GM19193 (cell line): ENCODE data around the gene BRI3.

Experiments used
- POLR2A ChIP-seq: IDR thresholded peaks from 4 replicates; pipeline ENCODE4 v1.6.1; 2011; ENCODE audit not compliant: insufficient read depth, insufficient read length; ENCODE audit errors: extremely low read depth

The BRI3 gene

DNA sequence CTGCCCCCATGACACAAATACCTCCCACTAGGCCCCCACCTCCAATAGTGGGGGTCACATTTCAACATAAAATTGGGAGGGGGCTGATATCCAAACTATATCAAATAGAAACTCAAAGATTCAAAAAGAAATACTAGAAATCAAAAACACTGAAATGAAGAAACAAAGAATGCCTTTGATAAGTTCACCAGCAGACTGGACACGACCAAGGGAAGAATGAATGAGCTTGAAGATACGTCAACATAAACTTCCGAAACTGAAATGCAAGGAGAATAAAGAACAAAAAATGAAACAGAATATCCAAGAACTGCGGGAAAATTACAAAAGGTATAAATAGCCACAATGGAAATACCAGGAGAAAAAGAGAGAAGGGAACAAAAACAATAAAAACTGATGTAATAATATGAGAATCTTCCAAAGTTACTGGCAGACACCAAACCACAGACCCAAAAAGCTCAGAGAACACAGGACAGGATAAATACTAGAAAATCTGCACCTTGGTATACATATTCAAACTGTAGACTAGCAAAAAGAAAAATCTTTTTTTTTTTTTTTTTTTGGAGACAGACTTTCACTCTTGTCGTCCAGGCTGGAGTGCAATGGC lies 49.5 kb downstream of the BRI3 start:
- no peak for TF ChIP-seq POLR2A

DNA sequence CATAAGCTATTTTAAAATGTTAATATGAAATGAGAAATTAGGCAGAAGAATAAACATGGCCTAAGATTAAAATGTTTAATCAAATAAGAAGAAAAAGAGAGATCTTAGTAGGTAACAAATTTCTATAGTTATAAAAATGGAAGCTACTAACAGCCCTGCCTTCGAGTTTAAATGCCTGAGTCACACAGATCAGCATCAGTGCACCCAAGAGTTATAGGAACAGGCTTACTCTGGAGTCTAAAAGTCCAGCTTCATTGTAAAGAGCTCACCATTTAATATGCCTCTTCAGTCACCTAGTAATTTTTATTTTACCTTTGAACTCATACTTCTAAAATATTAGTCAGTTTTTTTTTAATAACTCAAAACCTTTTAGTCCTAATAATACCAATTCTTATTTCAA lies 52.6 kb downstream of the BRI3 start:
- no peak for TF ChIP-seq POLR2A

DNA sequence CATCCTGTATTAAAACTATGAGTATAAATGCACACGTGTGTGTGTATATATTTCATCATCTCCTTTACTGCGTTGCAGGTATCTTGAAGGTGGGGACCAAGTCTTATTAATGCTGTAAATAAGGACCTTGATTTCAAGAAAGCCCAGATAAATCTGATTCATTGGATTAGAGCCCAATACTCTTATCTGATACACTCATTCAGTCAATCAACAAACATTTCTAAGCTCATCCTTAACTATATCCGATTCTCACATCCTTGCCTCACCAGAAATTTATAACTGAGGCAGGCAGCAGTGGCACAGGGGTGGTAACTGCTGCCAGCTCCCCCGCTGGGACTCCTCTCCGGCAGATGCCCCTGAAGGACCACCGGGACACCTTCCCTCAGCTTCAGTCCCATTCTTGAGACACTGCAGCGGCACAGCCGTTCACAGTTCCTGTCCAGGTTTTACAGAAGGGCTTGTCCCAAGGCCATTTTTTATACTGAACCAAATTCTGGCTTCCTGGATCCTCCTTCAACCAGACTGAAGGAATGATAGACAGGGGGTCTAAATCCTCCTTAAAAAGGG lies 54.0 kb downstream of the BRI3 start:
- no peak for TF ChIP-seq POLR2A

DNA sequence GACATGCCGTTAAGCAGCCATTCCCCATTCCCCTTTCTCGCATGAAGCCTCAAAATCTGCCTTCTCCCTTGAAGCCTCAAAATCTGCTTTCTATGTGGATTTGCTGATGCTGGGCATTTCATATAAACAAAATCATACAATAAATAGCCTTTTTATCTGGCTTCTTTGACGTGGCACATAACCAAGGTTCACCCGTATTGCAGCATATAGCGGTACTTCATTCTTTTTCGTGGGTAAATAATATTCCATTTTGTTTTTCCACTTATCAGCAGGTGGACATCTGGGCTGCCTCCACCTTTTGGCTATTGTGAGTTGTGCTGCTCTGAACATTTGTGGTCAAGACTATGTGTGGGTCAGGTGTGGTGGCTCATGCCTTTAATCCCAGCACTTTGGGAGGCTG lies 57.0 kb downstream of the BRI3 start:
- TF ChIP-seq POLR2A, result no peak

DNA sequence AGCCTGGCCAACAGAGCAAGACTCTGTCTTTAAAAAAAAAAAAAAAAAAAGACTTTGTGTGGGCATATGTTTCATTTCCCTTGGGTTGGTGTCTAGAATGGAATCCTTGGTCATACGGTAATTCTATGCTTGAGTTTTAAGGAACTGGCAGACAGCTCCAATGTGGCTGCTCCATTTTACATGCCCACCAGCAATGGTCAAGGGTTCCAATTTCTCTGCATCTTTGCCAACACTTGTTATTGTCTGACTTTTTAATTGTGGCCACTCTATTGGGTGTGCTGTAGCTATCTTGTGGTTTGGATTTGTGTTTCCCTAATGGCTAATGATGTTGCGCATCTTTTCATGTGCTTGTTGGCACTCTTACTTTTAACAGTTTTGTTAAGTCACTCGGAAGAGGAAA lies 57.6 kb downstream of the BRI3 start:
- TF ChIP-seq POLR2A, result no peak

DNA sequence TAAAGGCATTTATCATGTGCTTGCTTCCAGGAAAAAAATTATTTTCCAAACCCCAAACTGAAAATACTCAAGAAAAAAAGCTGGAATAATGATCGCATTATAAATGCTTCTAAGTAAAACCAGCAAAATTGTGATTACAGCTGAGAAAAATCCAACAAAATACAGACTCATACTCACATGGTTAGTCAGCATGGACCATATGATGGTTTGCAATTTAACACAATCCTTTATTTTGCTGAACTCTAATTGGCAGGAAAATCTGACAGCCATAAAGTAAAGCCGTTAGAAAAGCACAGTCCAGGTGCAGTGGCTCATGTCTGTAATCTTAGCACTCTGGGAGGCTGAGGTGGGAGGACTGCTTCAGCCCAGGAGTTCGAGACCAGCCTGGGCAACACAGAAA lies 59.6 kb downstream of the BRI3 start:
- no peak for TF ChIP-seq POLR2A
